NCI-H345 treated with DMSO at 0.1 percent for 48 hours (cell line): ENCODE measurements around the gene GRPR.
"Not testable (repeated sequence)": the region's sequence is repeated elsewhere in the genome, so short reads cannot be mapped to it uniquely, and the experiment has no call there.

Source experiments
- DNase-seq: peaks from one replicate; lab custom pipeline; 2025; ENCODE audit not compliant: unreplicated experiment; lab: John Stamatoyannopoulos, UW

The GRPR gene

GRCh38 chrX:16175329-16176061 is 52.1 kb downstream of the GRPR start:
- no peak for DNase-seq

GRCh38 chrX:16177260-16177659 is 53.9 kb downstream of the GRPR start:
- no peak for DNase-seq

GRCh38 chrX:16183843-16184242 is 60.5 kb downstream of the GRPR start:
- not testable (repeated sequence) for DNase-seq

GRCh38 chrX:16185725-16186136 is 62.4 kb downstream of the GRPR start:
- no peak for DNase-seq

- no peak for DNase-seq
Observed at GRCh38 chrX:16186380-16187007, 63.1 kb downstream of the GRPR start.

GRCh38 chrX:16187024-16187760 is 63.8 kb downstream of the GRPR start:
- DNase-seq, result no peak

- DNase-seq, result peak; percentile 76
Observed at GRCh38 chrX:16188687-16189086, 65.3 kb downstream of the GRPR start.

- DNase-seq, result no peak
Observed at GRCh38 chrX:16191605-16192004, 68.2 kb downstream of the GRPR start.

- DNase-seq, result no peak
Observed at GRCh38 chrX:16196829-16197228, 73.5 kb downstream of the GRPR start.

- DNase-seq, result no peak
Observed at GRCh38 chrX:16199343-16199742, 76.0 kb downstream of the GRPR start.

- no peak for DNase-seq
Observed at GRCh38 chrX:16202943-16203342, 79.6 kb downstream of the GRPR start.
